IMR-90 (cell line): ENCODE measurements around the gene ELL. TPM values are rescaled to one million over a fixed set of nuclear protein-coding genes. Genes with fewer than 3 reads are reported as not detected.

ENCODE experiments used
- ATAC-seq: fragments of 200-7000 bp; cut with Tn5 transposase; 2 replicates; pipeline ENCODE4 v1.9.1; 2020; ENCODE audit warnings: low read depth, mild to moderate bottlenecking, moderate library complexity
- BruUV-seq: library from RNA; stranded (reverse); fragments of 400-500 nt; replicated peaks from 2 replicates; lab custom pipeline; 2021; lab: Mats Ljungman, UMichigan
- CTCF ChIA-PET: fragments of 300-600 bp; formaldehyde crosslinking; extraction: SDS; loops from one replicate; lab custom pipeline; 2021; ENCODE audit warnings: antibody characterized with exemption; lab: Yijun Ruan, JAX
- POLR2A ChIA-PET: fragments of 300-600 bp; sonication (Branson Sonifier 250); formaldehyde crosslinking; loops from one replicate; lab custom pipeline; 2022; ENCODE audit warnings: antibody characterized with exemption; ENCODE audit not compliant: unreplicated experiment; lab: Charles Lee
- DNase-seq: peaks from one replicate; pipeline ENCODE4 v3.0.0; 2013
- H2AFZ ChIP-seq: replicated peaks from 2 replicates; pipeline ENCODE3; 2013; ENCODE audit warnings: low read length, mild to moderate bottlenecking; ENCODE audit not compliant: poor library complexity
- H2AK5ac ChIP-seq: 2 replicates; pipeline ENCODE4 v1.6.1; 2013; ENCODE audit warnings: low read depth, low read length, inconsistent platforms
- H2AK9ac ChIP-seq: replicated peaks from 2 replicates; pipeline ENCODE3; 2013; ENCODE audit warnings: mild to moderate bottlenecking, low read depth, low read length, moderate library complexity; ENCODE audit not compliant: poor library complexity
- H2BK120ac ChIP-seq: 2 replicates; pipeline ENCODE4 v1.6.1; 2013; ENCODE audit warnings: low read depth, low read length, inconsistent platforms
- H2BK15ac ChIP-seq: 3 replicates; pipeline ENCODE4 v1.6.1; 2013; ENCODE audit warnings: low read depth, low read length, inconsistent platforms
- H2BK20ac ChIP-seq: 2 replicates; pipeline ENCODE4 v1.6.1; 2013; ENCODE audit warnings: low read depth, mild to moderate bottlenecking, inconsistent platforms, low read length, moderate library complexity
- H2BK5ac ChIP-seq: 2 replicates; pipeline ENCODE4 v1.6.1; 2013; ENCODE audit warnings: mild to moderate bottlenecking, low read depth, low read length, inconsistent platforms; ENCODE audit not compliant: poor library complexity, severe bottlenecking
- H3K14ac ChIP-seq: replicated peaks from 2 replicates; pipeline ENCODE4 v1.6.1; 2013; ENCODE audit warnings: low read depth, low read length, inconsistent platforms
- H3K18ac ChIP-seq: 2 replicates; pipeline ENCODE4 v1.6.1; 2013; ENCODE audit warnings: low read depth, low read length, control low read depth
- H3K23ac ChIP-seq: 2 replicates; pipeline ENCODE4 v1.6.1; 2013; ENCODE audit warnings: low read depth, low read length, inconsistent platforms
- H3K27ac ChIP-seq: 2 replicates; pipeline ENCODE4 v1.5.1; 2013; ENCODE audit warnings: mild to moderate bottlenecking, control low read depth, low read length; ENCODE audit not compliant: insufficient read depth
- H3K27me3 ChIP-seq: 2 replicates; pipeline ENCODE4 v1.6.1; 2013; ENCODE audit warnings: low read length; ENCODE audit not compliant: control insufficient read depth, insufficient read depth
- H3K36me3 ChIP-seq: 2 replicates; pipeline ENCODE4 v1.6.1; 2013; ENCODE audit warnings: low read length, mixed read lengths; ENCODE audit not compliant: control insufficient read depth, insufficient read depth
- H3K4ac ChIP-seq: 2 replicates; pipeline ENCODE4 v1.6.1; 2013; ENCODE audit warnings: low read depth, low read length, inconsistent platforms
- H3K4me1 ChIP-seq: 2 replicates; pipeline ENCODE4 v1.6.1; 2013; ENCODE audit warnings: low read length, mixed read lengths; ENCODE audit not compliant: control insufficient read depth, insufficient read depth
- H3K4me2 ChIP-seq: 2 replicates; pipeline ENCODE4 v1.6.1; 2013; ENCODE audit warnings: low read depth, mild to moderate bottlenecking, control low read depth, low read length, moderate library complexity
- H3K4me3 ChIP-seq: 2 replicates; pipeline ENCODE4 v1.5.1; 2013; ENCODE audit warnings: low read depth, mild to moderate bottlenecking, control low read depth, low read length, moderate library complexity; ENCODE audit not compliant: insufficient read depth
- H3K56ac ChIP-seq: 2 replicates; pipeline ENCODE4 v1.6.1; 2013; ENCODE audit warnings: low read length, inconsistent platforms; ENCODE audit not compliant: insufficient read depth; ENCODE audit errors: extremely low read depth
- H3K79me1 ChIP-seq, 2 experiments: 2 replicates each; pipeline ENCODE4 v1.6.1; 2013; ENCODE audit warnings: low read length in 2 of 2, inconsistent platforms in 1 of 2, low read depth in 1 of 2
- H3K9ac ChIP-seq: 2 replicates; pipeline ENCODE4 v1.6.1; 2013; ENCODE audit warnings: low read depth, low read length, control low read depth
- H3K9me1 ChIP-seq: 2 replicates; pipeline ENCODE4 v1.6.1; 2013; ENCODE audit warnings: low read length, inconsistent platforms; ENCODE audit not compliant: insufficient read depth
- H3K9me3 ChIP-seq: 2 replicates; pipeline ENCODE4 v1.6.1; 2013; ENCODE audit warnings: low read length; ENCODE audit not compliant: control insufficient read depth, insufficient read depth
- H4K20me1 ChIP-seq: 2 replicates; pipeline ENCODE4 v1.6.1; 2013; ENCODE audit warnings: low read length, inconsistent platforms; ENCODE audit not compliant: insufficient read depth
- H4K5ac ChIP-seq: 2 replicates; pipeline ENCODE4 v1.6.1; 2013; ENCODE audit warnings: mild to moderate bottlenecking, low read depth, low read length, control low read depth
- H4K8ac ChIP-seq, 2 experiments: 2 replicates each; pipeline ENCODE4 v1.6.1; 2013; ENCODE audit warnings: low read depth in 2 of 2, low read length in 2 of 2, control low read depth in 1 of 2, inconsistent platforms in 1 of 2
- H4K91ac ChIP-seq: 2 replicates; pipeline ENCODE4 v1.6.1; 2013; ENCODE audit warnings: low read depth, low read length, inconsistent platforms; ENCODE audit not compliant: insufficient read depth
- BHLHE40 ChIP-seq: fragments of 150-350 bp; IDR thresholded peaks from 2 replicates; pipeline ENCODE4 v1.6.1; 2016; ENCODE audit warnings: mild to moderate bottlenecking, low read depth, low read length
- CEBPB ChIP-seq: IDR thresholded peaks from 2 replicates; pipeline ENCODE4 v1.6.1; 2012; ENCODE audit warnings: low read depth, low read length, improper control_type of control experiment
- CHD1 ChIP-seq: IDR thresholded peaks from 2 replicates; pipeline ENCODE4 v1.6.1; 2012; ENCODE audit warnings: low read depth, low read length, improper control_type of control experiment
- CTCF ChIP-seq: conservative IDR thresholded peaks from 2 replicates; pipeline ENCODE4 v1.5.1; 2012; ENCODE audit warnings: mild to moderate bottlenecking, low read depth, low read length, improper control_type of control experiment
- ELK1 ChIP-seq: fragments of 150-350 bp; IDR thresholded peaks from 2 replicates; pipeline ENCODE4 v1.6.1; 2016; ENCODE audit warnings: low read depth, mild to moderate bottlenecking, low read length, moderate library complexity, borderline replicate concordance
- FOS ChIP-seq: fragments of 150-350 bp; IDR thresholded peaks from 2 replicates; pipeline ENCODE4 v1.6.1; 2016; ENCODE audit warnings: low read depth, low read length
- MAFK ChIP-seq: IDR thresholded peaks from 2 replicates; pipeline ENCODE4 v1.6.1; 2012; ENCODE audit warnings: low read depth, low read length, improper control_type of control experiment
- MAZ ChIP-seq: IDR thresholded peaks from 2 replicates; pipeline ENCODE4 v1.6.1; 2012; ENCODE audit warnings: low read depth, mild to moderate bottlenecking, low read length, improper control_type of control experiment, moderate library complexity, borderline replicate concordance
- MXI1 ChIP-seq: IDR thresholded peaks from 2 replicates; pipeline ENCODE4 v1.6.1; 2012; ENCODE audit warnings: low read depth, mild to moderate bottlenecking, low read length, moderate library complexity, borderline replicate concordance
- NFE2L2 ChIP-seq: fragments of 150-350 bp; IDR thresholded peaks from 2 replicates; pipeline ENCODE4 v1.6.1; 2016; ENCODE audit warnings: low read depth, mild to moderate bottlenecking, low read length
- POLR2A ChIP-seq: IDR thresholded peaks from 2 replicates; pipeline ENCODE4 v1.6.1; 2012; ENCODE audit warnings: mild to moderate bottlenecking, low read depth, low read length
- RAD21 ChIP-seq: IDR thresholded peaks from 2 replicates; pipeline ENCODE4 v1.6.1; 2012; ENCODE audit warnings: low read length, improper control_type of control experiment
- RCOR1 ChIP-seq: IDR thresholded peaks from 2 replicates; pipeline ENCODE4 v1.6.1; 2012; ENCODE audit warnings: mild to moderate bottlenecking, low read length, improper control_type of control experiment; ENCODE audit not compliant: insufficient replicate concordance
- RFX5 ChIP-seq: IDR thresholded peaks from 2 replicates; pipeline ENCODE4 v1.8.0; 2012; ENCODE audit warnings: low read depth, mild to moderate bottlenecking, low read length, moderate library complexity
- SMC3 ChIP-seq: fragments of 150-350 bp; IDR thresholded peaks from 2 replicates; pipeline ENCODE4 v1.6.1; 2016; ENCODE audit warnings: low read depth, mild to moderate bottlenecking, antibody characterized with exemption, low read length, moderate library complexity
- USF2 ChIP-seq: fragments of 150-350 bp; IDR thresholded peaks from 2 replicates; pipeline ENCODE4 v1.6.1; 2017; ENCODE audit warnings: mild to moderate bottlenecking, antibody characterized with exemption, low read length, low read depth
- WGBS, 2 experiments: methylation state at CpG; one replicate each; pipeline versions ENCODE4 v1.1.5 to v1.1.7; 2013; ENCODE audit warnings: missing lambda C conversion rate in 2 of 2; ENCODE audit not compliant: insufficient read length in 1 of 2; ENCODE audit errors: extremely low coverage in 2 of 2; 5-methylcytosine and 5-hydroxymethylcytosine counted together
- dilution Hi-C: fragments of 300-500 bp; cut with HindIII; formaldehyde crosslinking; loops from one replicate; pipeline ENCODE4 v1.14.3; 2018; ENCODE audit warnings: low sequenced_read_pairs; ENCODE audit not compliant: unreplicated experiment
- in situ Hi-C: fragments of 300-500 bp; cut with MboI; formaldehyde crosslinking; loops from 3 replicates; pipeline ENCODE4 v1.14.3; 2019; ENCODE audit warnings: low sequenced_read_pairs, inconsistent platforms, mixed read lengths
- intact Hi-C: fragments of 100-400 bp; cut with micrococcal nuclease; formaldehyde crosslinking; loops from 2 replicates; pipeline ENCODE4 v1.10.0; 2022
- polyA plus RNA-seq, 3 experiments: library from polyadenylated mRNA; depleted of rRNA; stranded (reverse); fragments of >200 nt; gene quantifications; 2 replicates each; pipeline ENCODE4 v1.2.3, GENCODE V29; 2012; ENCODE audit warnings: low replicate concordance in 1 of 3
- total RNA-seq: library from RNA; depleted of rRNA; stranded (reverse); fragments of >200 nt; gene quantifications from 2 replicates; pipeline ENCODE4 v1.2.3, GENCODE V29; 2012

Gene ELL
- total and polyA plus RNA-seq, 2 of the 4 experiments (the other 2 are of a cell fraction), result 6.3 to 13.1 TPM

DNA sequence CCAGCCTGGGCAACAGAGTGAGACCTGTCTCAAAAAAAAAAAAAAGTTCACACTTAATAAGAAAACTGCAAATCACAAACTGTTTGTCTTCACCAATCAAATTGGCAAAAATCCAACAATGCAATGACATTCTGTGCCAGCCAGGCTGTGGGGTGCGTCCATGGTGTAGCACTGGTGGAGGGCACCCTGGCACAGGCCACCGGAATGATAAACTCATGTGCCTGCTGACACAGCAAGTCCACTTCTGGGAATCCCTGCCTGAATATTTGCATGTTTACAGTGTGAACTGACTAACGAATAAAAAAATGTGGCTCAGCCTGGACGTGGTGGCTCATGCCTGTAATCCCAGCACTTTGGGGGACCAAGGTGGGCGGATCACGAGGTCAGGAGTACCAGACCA lies 122.9 kb downstream of the ELL start:
- no peak overlapping the region for H3K56ac ChIP-seq
- H2BK20ac ChIP-seq, result no peak overlapping the region
- H3K14ac ChIP-seq, result no peak overlapping the region
- H4K20me1 ChIP-seq, result no peaks in the 10 kb centered on the region
- ATAC-seq, result peak; percentile 80
- H2BK5ac ChIP-seq, result no peak overlapping the region
- peaks cover 6% of the 10 kb centered on the region; the same call in 1 of the 2 replicates for H3K9me1 ChIP-seq
- TF ChIP-seq USF2 (no peak), RAD21 (no peak), MAFK (peak; percentile 90), NFE2L2 (peak; percentile 54; the same call in 1 of the 2 replicates), MXI1 (no peak), POLR2A (no peak), CTCF (no peak), ELK1 (no peak), MAZ (no peak), FOS (no peak), RFX5 (no peak), RCOR1 (no peak), CEBPB (no peak), CHD1 (no peak), SMC3 (no peak), BHLHE40 (peak; percentile 75)
- 0% methylated on average over 4 of the region's 6 CpGs; no CpG with 5 or more reads in 1 of the 2 experiments for WGBS, 2 experiments
- H3K23ac ChIP-seq, result no peak overlapping the region
- no peak overlapping the region for H3K4me3 ChIP-seq
- no peaks in the 10 kb centered on the region for H3K79me1 ChIP-seq
- H3K27me3 ChIP-seq, result no peaks in the 10 kb centered on the region
- H4K91ac ChIP-seq, result no peak overlapping the region
- peak overlapping the region; percentile 65; the same call in 1 of the 2 replicates for H2BK120ac ChIP-seq
- DNase-seq, result peak; percentile 87
- POLR2A ChIA-PET, result interaction anchor here (0.6 kb wide), 1 partner anchor 57 kb away, joined by 6 read pairs; no protein-coding TSS in a partner anchor
- dilution Hi-C loops (no loop called here), intact Hi-C loops (no loop called here), in situ Hi-C loops (no loop called here)
- 0 out of 2 replicates have a peak overlapping the region, but pooled peaks have one; percentile 34 for H3K4ac ChIP-seq
- H2AFZ ChIP-seq, result no peak overlapping the region
- no peaks in the 10 kb centered on the region for H3K9me3 ChIP-seq
- H3K36me3 ChIP-seq, result no peaks in the 10 kb centered on the region
- peak overlapping the region; percentile 30; the same call in 1 of the 2 replicates for H2AK5ac ChIP-seq
- H3K27ac ChIP-seq, result peak overlapping the region; percentile 18; the same call in 1 of the 2 replicates
- no peak overlapping the region for H2AK9ac ChIP-seq
- BruUV-seq, result no TSS peak
- H2BK15ac ChIP-seq, result no peak overlapping the region
- CTCF ChIA-PET, result interaction anchor here (0.9 to 1.5 kb wide), 2 partner anchors 10 to 11 kb away, joined by 4 read pairs; no protein-coding TSS in a partner anchor
- H3K4me2 ChIP-seq, result no peak overlapping the region
- H4K5ac ChIP-seq, result no peak overlapping the region
- H3K9ac ChIP-seq, result no peak overlapping the region
- H3K4me1 ChIP-seq, result peaks cover 21% of the 10 kb centered on the region
- H3K18ac ChIP-seq, result no peak overlapping the region
- peak overlapping the region in 1 of 2 experiments; percentile 4; a peak in 1 of 4 replicates for H4K8ac ChIP-seq
